ENCODE measurements around the gene AQR.

The AQR gene

DNA sequence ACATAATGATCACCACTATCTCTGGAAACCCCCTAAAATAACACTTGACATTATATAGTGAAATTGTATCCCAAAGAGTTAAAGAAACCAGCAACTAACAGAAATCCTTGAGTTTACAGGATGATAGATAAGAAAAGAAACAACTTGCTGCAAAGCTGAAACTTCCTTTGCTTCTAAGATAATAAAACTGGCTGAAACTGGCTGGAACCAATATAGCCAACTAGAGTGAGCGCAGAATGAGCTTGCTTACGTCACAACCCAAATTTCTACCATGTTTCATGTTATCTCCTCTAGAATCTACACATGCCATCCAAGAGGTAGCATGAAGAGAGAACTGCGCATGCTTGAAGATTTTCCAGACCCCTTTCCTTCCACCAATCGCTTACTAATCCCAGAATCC is 90.4 kb downstream of the AQR start:
- Histone ChIP-seq H3K27ac (ENCODE audit: low read length) (no peak overlapping the region), H3K79me2 (ENCODE audit: insufficient read depth, low read length) (no peaks in the 10 kb centered on the region), H3K4me2 (ENCODE audit: insufficient read depth, low read length) (no peak overlapping the region), H3K36me3 (ENCODE audit: insufficient read depth, low read length) (peaks cover 53% of the 10 kb centered on the region), H3K4me3 (ENCODE audit: low read depth in 1 of 2, low read length in 2 of 2) (no peak overlapping the region), H3K27me3 (ENCODE audit: insufficient read depth, low read length, poor library complexity) (no peaks in the 10 kb centered on the region), H3K4me1 (ENCODE audit: insufficient read depth, low read length) (no peaks in the 10 kb centered on the region), H4K20me1 (ENCODE audit: insufficient read depth, low read length) (no peaks in the 10 kb centered on the region), H2AFZ (ENCODE audit: low read depth, low read length) (no peak overlapping the region), H3K9ac (ENCODE audit: low read depth, low read length) (no peak overlapping the region), H3K9me3 (ENCODE audit: insufficient read depth, low read length, severe bottlenecking) (no peaks in the 10 kb centered on the region)
- TF ChIP-seq CTCF (IDR thresholded peaks at IDR 0.05; ENCODE audit: borderline replicate concordance, extremely low read depth, low read length, poor library complexity, severe bottlenecking) (no peak), EZH2 (IDR thresholded peaks at IDR 0.05; ENCODE audit: borderline replicate concordance, low read depth, low read length, severe bottlenecking) (no peak)
- ATAC-seq (ENCODE audit: insufficient read depth, low read depth) (no peak), DNase-seq (no peak)

- Histone ChIP-seq H4K20me1 (ENCODE audit: insufficient read depth, low read length) (no peaks in the 10 kb centered on the region), H3K79me2 (ENCODE audit: insufficient read depth, low read length) (no peaks in the 10 kb centered on the region), H2AFZ (ENCODE audit: low read depth, low read length) (no peak overlapping the region), H3K27ac (ENCODE audit: low read length) (no peak overlapping the region), H3K9me3 (ENCODE audit: insufficient read depth, low read length, severe bottlenecking) (no peaks in the 10 kb centered on the region), H3K4me1 (ENCODE audit: insufficient read depth, low read length) (no peaks in the 10 kb centered on the region), H3K9ac (ENCODE audit: low read depth, low read length) (no peak overlapping the region), H3K4me3 (ENCODE audit: low read depth in 1 of 2, low read length in 2 of 2) (no peak overlapping the region), H3K27me3 (ENCODE audit: insufficient read depth, low read length, poor library complexity) (no peaks in the 10 kb centered on the region), H3K4me2 (ENCODE audit: insufficient read depth, low read length) (no peak overlapping the region), H3K36me3 (ENCODE audit: insufficient read depth, low read length) (peaks cover 58% of the 10 kb centered on the region)
- DNase-seq (no peak), ATAC-seq (ENCODE audit: insufficient read depth, low read depth) (no peak)
- TF ChIP-seq EZH2 (IDR thresholded peaks at IDR 0.05; ENCODE audit: borderline replicate concordance, low read depth, low read length, severe bottlenecking) (no peak), CTCF (IDR thresholded peaks at IDR 0.05; ENCODE audit: borderline replicate concordance, extremely low read depth, low read length, poor library complexity, severe bottlenecking) (no peak)
These were observed 92.9 kb downstream of the AQR start for GRCh38 chr15:34876640-34877039.

GRCh38 chr15:34869110-34869509 is 100.4 kb downstream of the AQR start:
- Histone ChIP-seq H2AFZ (ENCODE audit: low read depth, low read length) (no peak overlapping the region), H3K9me3 (ENCODE audit: insufficient read depth, low read length, severe bottlenecking) (no peaks in the 10 kb centered on the region), H3K27me3 (ENCODE audit: insufficient read depth, low read length, poor library complexity) (no peaks in the 10 kb centered on the region), H3K9ac (ENCODE audit: low read depth, low read length) (no peak overlapping the region), H3K79me2 (ENCODE audit: insufficient read depth, low read length) (no peaks in the 10 kb centered on the region), H3K4me1 (ENCODE audit: insufficient read depth, low read length) (no peaks in the 10 kb centered on the region), H3K27ac (ENCODE audit: low read length) (no peak overlapping the region), H3K36me3 (ENCODE audit: insufficient read depth, low read length) (peaks cover 47% of the 10 kb centered on the region; the same call in 1 of the 2 replicates), H4K20me1 (ENCODE audit: insufficient read depth, low read length) (no peaks in the 10 kb centered on the region), H3K4me2 (ENCODE audit: insufficient read depth, low read length) (no peak overlapping the region), H3K4me3 (ENCODE audit: low read depth in 1 of 2, low read length in 2 of 2) (no peak overlapping the region)
- TF ChIP-seq CTCF (IDR thresholded peaks at IDR 0.05; ENCODE audit: borderline replicate concordance, extremely low read depth, low read length, poor library complexity, severe bottlenecking) (no peak), EZH2 (IDR thresholded peaks at IDR 0.05; ENCODE audit: borderline replicate concordance, low read depth, low read length, severe bottlenecking) (no peak)
- ATAC-seq (ENCODE audit: insufficient read depth, low read depth), result no peak
- no peak for DNase-seq

GRCh38 chr15:34865531-34865930 is 104.0 kb downstream of the AQR start:
- Histone ChIP-seq H3K27ac (ENCODE audit: low read length) (no peak overlapping the region), H3K79me2 (ENCODE audit: insufficient read depth, low read length) (no peaks in the 10 kb centered on the region), H4K20me1 (ENCODE audit: insufficient read depth, low read length) (no peaks in the 10 kb centered on the region), H3K9me3 (ENCODE audit: insufficient read depth, low read length, severe bottlenecking) (no peaks in the 10 kb centered on the region), H3K27me3 (ENCODE audit: insufficient read depth, low read length, poor library complexity) (no peaks in the 10 kb centered on the region), H3K4me3 (ENCODE audit: low read depth in 1 of 2, low read length in 2 of 2) (no peak overlapping the region), H2AFZ (ENCODE audit: low read depth, low read length) (no peak overlapping the region), H3K9ac (ENCODE audit: low read depth, low read length) (no peak overlapping the region), H3K4me2 (ENCODE audit: insufficient read depth, low read length) (no peak overlapping the region), H3K36me3 (ENCODE audit: insufficient read depth, low read length) (peaks cover 45% of the 10 kb centered on the region; the same call in 1 of the 2 replicates), H3K4me1 (ENCODE audit: insufficient read depth, low read length) (no peaks in the 10 kb centered on the region)
- ATAC-seq (ENCODE audit: insufficient read depth, low read depth), result no peak
- DNase-seq, result no peak
- TF ChIP-seq EZH2 (IDR thresholded peaks at IDR 0.05; ENCODE audit: borderline replicate concordance, low read depth, low read length, severe bottlenecking) (no peak), CTCF (IDR thresholded peaks at IDR 0.05; ENCODE audit: borderline replicate concordance, extremely low read depth, low read length, poor library complexity, severe bottlenecking) (no peak)

Data from DND-41 (cell line).